NCI-H2081 (cell line): Measurements from ENCODE around the gene AP1AR.
"Not testable (repeated sequence)": the region's sequence is repeated elsewhere in the genome, so short reads cannot be mapped to it uniquely, and the experiment has no call there.

Source experiments
- DNase-seq, 2 experiments: peaks; one replicate each; lab custom pipeline; 2025; lab: John Stamatoyannopoulos, UW

The AP1AR gene

GRCh38 chr4:112231779-112232713 lies at the start of gene AP1AR:
AP1AR (plus strand) TSS chr4:112231787; CDS start chr4:112232092, 305 bp downstream.
- DNase-seq: peak; percentile 64 to 70

- no peak for DNase-seq
Observed at GRCh38 chr4:112182604-112183003, 49.0 kb upstream of the AP1AR start.

- DNase-seq: no peak
Observed at GRCh38 chr4:112183252-112183651, 48.3 kb upstream of the AP1AR start.

- DNase-seq: no peak
Observed at GRCh38 chr4:112184438-112184837, 47.1 kb upstream of the AP1AR start.

- DNase-seq: no peak
Observed at GRCh38 chr4:112185334-112185733, 46.3 kb upstream of the AP1AR start.

- no peak for DNase-seq
Observed at GRCh38 chr4:112185740-112186670, 45.6 kb upstream of the AP1AR start.

GRCh38 chr4:112189754-112190153 lies 41.8 kb upstream of the AP1AR start:
- no peak for DNase-seq

GRCh38 chr4:112190684-112191083 lies 40.9 kb upstream of the AP1AR start:
- no peak for DNase-seq

GRCh38 chr4:112196461-112196860 lies 35.1 kb upstream of the AP1AR start:
- no peak for DNase-seq

- no peak for DNase-seq
Observed at GRCh38 chr4:112199041-112199440, 32.5 kb upstream of the AP1AR start.

GRCh38 chr4:112201915-112202505 lies 29.6 kb upstream of the AP1AR start:
- no peak for DNase-seq

GRCh38 chr4:112203593-112203992 lies 28.0 kb upstream of the AP1AR start:
- no peak for DNase-seq

GRCh38 chr4:112206431-112206830 lies 25.2 kb upstream of the AP1AR start:
- DNase-seq: no peak

GRCh38 chr4:112208137-112209095 lies 23.2 kb upstream of the AP1AR start:
- DNase-seq: not testable (repeated sequence)

- no peak for DNase-seq
Observed at GRCh38 chr4:112210777-112211176, 20.8 kb upstream of the AP1AR start.

GRCh38 chr4:112213091-112213490 lies 18.5 kb upstream of the AP1AR start:
- no peak for DNase-seq

- no peak for DNase-seq
Observed at GRCh38 chr4:112213856-112214255, 17.7 kb upstream of the AP1AR start.

GRCh38 chr4:112214390-112215264 lies 17.0 kb upstream of the AP1AR start:
- peak in 1 of 2 experiments; percentile 2 for DNase-seq

GRCh38 chr4:112219826-112220366 lies 11.7 kb upstream of the AP1AR start:
- no peak for DNase-seq
